ACC112 (cell line): ENCODE measurements around the gene ETNK1.
A peak's percentile ranks its signal among the peaks of the same experiment; 100 is the strongest.
"Not testable (repeated sequence)": the region's sequence is repeated elsewhere in the genome, so short reads cannot be mapped to it uniquely, and the experiment has no call there.

Experiments
- H2AFZ ChIP-seq: fragments of 200-600 bp; sonication (generic); one replicate; pipeline ENCODE4 v1.6.0; 2017; ENCODE audit warnings: antibody characterized with exemption, low read length; ENCODE audit not compliant: unreplicated experiment
- H3K27ac ChIP-seq: fragments of 200-600 bp; sonication (generic); 2 replicates; pipeline ENCODE4 v1.5.1; 2014; ENCODE audit warnings: low read depth, mild to moderate bottlenecking, antibody characterized with exemption, low read length, moderate library complexity
- H3K27me3 ChIP-seq: fragments of 200-600 bp; sonication (generic); 2 replicates; pipeline ENCODE4 v1.6.1; 2014; ENCODE audit warnings: mild to moderate bottlenecking, antibody characterized with exemption, low read length, moderate library complexity, mixed read lengths; ENCODE audit not compliant: insufficient read depth
- H3K36me3 ChIP-seq: fragments of 200-600 bp; sonication (generic); 2 replicates; pipeline ENCODE4 v1.6.1; 2016; ENCODE audit warnings: mild to moderate bottlenecking, antibody characterized with exemption, low read length, moderate library complexity, mixed read lengths; ENCODE audit not compliant: insufficient read depth
- H3K4me1 ChIP-seq: fragments of 200-600 bp; sonication (generic); one replicate; pipeline ENCODE4 v1.6.1; 2016; ENCODE audit warnings: low read length, mixed read lengths; ENCODE audit not compliant: insufficient read depth, unreplicated experiment, control insufficient read depth
- H3K4me3 ChIP-seq: fragments of 200-600 bp; sonication (generic); 2 replicates; pipeline ENCODE4 v1.5.1; 2014; ENCODE audit warnings: mild to moderate bottlenecking, low read depth, low read length
- H3K79me2 ChIP-seq: fragments of 200-600 bp; sonication (generic); one replicate; pipeline ENCODE4 v1.6.0; 2016; ENCODE audit warnings: low read length; ENCODE audit not compliant: control insufficient read depth, unreplicated experiment, insufficient read depth

Gene ETNK1, protein sequence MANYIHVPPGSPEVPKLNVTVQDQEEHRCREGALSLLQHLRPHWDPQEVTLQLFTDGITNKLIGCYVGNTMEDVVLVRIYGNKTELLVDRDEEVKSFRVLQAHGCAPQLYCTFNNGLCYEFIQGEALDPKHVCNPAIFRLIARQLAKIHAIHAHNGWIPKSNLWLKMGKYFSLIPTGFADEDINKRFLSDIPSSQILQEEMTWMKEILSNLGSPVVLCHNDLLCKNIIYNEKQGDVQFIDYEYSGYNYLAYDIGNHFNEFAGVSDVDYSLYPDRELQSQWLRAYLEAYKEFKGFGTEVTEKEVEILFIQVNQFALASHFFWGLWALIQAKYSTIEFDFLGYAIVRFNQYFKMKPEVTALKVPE

DNA sequence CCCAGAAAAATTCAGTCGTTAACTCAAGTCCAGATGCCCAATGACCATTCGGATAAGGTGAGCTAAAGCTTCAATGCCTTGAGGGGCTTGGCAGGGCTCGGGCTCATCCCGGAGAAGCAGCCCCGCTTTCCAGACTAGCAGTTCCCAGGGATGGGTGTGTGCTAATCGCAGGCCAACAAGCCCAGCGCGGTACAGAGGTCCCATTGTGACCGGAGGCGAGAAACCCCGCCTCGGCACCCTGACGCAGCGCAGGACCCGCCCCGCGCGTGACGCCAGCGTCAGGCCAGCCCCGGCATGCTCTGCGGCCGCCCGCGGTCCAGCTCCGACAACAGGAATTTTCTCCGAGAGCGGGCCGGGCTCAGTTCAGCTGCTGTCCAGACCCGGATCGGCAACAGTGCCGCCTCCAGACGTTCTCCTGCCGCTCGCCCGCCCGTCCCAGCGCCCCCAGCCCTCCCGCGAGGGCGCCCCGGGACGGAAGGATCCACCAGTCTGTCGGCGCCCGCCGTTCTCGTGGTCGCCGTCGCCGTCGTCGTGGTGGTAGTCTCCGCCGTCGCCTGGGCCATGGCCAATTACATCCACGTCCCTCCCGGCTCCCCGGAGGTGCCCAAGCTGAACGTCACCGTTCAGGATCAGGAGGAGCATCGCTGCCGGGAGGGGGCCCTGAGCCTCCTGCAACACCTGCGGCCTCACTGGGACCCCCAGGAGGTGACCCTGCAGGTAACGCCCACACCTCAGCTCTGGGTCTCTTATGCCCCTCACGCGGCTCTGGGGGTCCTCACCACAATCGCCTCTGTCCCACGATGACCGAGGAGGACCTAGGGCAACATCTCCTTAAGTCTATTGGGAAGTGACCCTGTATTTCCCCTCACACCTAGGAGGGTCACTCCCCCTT lies at the start of gene ETNK1:
Gene ETNK1 (plus strand): TSS at position 302 of the 892 bp plus-strand sequence. CDS start 260 bp downstream, at position 562.
- Histone ChIP-seq H3K27ac (peak within 1 kb of the TSS; percentile 74), H3K4me1 (peaks cover 21% of the 10 kb centered on the region), H2AFZ (peak within 1 kb of the TSS; percentile 88), H3K4me3 (peak within 1 kb of the TSS; percentile 92), H3K36me3 (no peaks in the 10 kb centered on the region), H3K79me2 (peaks cover 49% of the 10 kb centered on the region), H3K27me3 (0 out of 2 replicates have a peak, but pooled peaks cover 3% of the 10 kb centered on the region)

DNA sequence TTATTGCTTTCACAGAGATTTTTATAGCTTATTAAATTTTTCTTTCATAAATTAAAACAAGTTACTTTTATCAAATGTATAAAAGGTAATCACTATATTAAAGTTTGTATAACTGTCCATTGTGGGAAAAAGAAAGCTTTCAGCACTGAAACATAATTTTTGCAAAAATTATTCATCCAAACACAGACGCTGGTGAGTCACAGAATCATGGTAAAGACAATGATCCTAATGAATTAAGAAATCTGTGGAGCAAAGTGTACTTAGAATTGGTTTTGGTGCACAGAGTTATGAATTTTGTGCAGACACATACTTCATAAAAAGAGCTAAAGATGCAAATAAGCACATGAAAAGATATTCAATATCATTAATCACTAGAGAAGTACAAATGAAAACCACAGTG lies 48.9 kb upstream of the ETNK1 start:
- Histone ChIP-seq H3K36me3 (no peaks in the 10 kb centered on the region), H3K79me2 (no peaks in the 10 kb centered on the region), H3K4me1 (no peaks in the 10 kb centered on the region), H3K4me3 (no peak overlapping the region), H2AFZ (no peak overlapping the region), H3K27ac (no peak overlapping the region), H3K27me3 (no peaks in the 10 kb centered on the region)

DNA sequence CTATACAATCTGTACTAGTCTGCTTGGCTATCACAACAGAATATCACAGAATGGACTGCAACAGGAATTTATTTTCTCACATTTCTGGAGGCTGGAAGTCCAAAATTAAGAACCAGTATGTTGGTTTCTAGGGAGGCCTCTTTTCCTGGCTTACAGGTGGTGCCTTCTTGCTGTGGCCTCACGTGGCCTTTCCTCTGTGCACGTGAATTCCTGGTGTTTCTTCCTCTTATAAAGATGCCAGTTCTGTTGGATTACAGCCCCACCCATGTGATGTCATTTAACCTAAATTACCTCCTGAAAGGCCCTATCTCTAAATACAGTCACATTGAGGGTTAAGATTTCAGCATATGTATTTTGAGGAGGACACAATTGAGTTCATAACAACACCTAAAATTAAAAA lies 48.5 kb upstream of the ETNK1 start:
- no peaks in the 10 kb centered on the region for H3K36me3 ChIP-seq
- no peak overlapping the region for H2AFZ ChIP-seq
- H3K27ac ChIP-seq, result no peak overlapping the region
- H3K4me3 ChIP-seq, result no peak overlapping the region
- H3K27me3 ChIP-seq, result no peaks in the 10 kb centered on the region
- H3K79me2 ChIP-seq, result no peaks in the 10 kb centered on the region
- H3K4me1 ChIP-seq, result no peaks in the 10 kb centered on the region

DNA sequence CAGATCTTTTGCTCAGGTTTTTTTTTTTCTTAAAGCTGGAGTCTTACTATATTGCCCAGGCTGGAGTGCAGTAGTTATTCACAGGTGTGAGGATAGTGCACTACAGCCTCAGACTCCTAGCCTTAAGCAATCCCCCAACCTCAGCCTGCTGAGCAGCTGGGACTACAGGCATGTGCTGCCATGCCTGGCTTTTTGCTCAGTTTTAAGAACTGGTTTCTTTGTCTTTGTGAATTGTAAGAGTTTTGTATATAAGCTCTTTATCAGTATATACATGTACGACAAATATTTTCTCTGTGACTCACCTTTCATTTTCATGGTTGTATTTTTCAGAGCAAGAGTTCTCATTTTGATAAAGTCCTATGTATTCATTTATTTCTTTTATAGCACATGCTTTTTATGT lies 47.3 kb upstream of the ETNK1 start:
- no peak overlapping the region for H3K27ac ChIP-seq
- H3K4me3 ChIP-seq, result no peak overlapping the region
- H3K79me2 ChIP-seq, result no peaks in the 10 kb centered on the region
- H3K27me3 ChIP-seq, result no peaks in the 10 kb centered on the region
- H3K36me3 ChIP-seq, result no peaks in the 10 kb centered on the region
- H2AFZ ChIP-seq, result no peak overlapping the region
- no peaks in the 10 kb centered on the region for H3K4me1 ChIP-seq

DNA sequence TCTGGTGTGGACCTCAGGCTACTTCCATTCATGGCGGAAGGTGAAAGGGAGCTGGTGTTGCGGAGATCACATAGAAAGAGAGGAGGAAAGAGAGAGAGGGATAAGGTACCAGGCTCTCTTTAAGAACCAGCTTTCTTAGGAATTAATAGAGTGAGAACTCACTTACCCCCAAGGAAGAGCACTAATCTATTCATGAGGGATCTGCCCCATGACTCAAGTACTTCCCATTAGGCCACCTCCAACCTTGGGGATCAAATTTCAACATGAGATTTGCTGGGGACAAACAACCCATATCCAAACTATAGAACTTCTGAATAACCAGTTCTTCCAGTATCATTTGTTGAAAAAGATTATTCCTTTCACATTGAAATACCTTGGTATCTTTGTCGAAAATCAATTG lies 46.6 kb upstream of the ETNK1 start:
- H3K79me2 ChIP-seq, result no peaks in the 10 kb centered on the region
- no peak overlapping the region for H2AFZ ChIP-seq
- no peaks in the 10 kb centered on the region for H3K4me1 ChIP-seq
- no peaks in the 10 kb centered on the region for H3K36me3 ChIP-seq
- no peaks in the 10 kb centered on the region for H3K27me3 ChIP-seq
- no peak overlapping the region for H3K27ac ChIP-seq
- H3K4me3 ChIP-seq, result no peak overlapping the region

DNA sequence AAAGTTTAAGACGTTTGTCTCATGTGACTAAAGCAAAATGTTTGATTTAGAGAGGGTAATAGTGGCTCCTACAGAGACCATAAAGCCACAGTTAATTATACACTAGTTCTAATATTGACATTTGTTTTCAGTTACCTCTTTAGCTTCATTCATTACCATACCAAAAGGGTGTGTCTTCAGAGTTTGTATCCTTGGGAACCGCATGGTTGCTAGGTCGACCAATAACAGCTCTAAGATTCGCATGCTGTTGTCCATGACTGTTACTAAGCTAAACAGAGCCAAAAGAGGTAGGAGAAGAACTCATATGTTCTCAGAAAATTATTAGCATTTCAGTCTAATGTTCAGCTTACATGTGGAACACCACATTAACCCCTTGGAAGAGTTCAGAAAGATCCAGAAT lies 36.2 kb upstream of the ETNK1 start:
- Histone ChIP-seq H2AFZ (no peak overlapping the region), H3K4me3 (no peak overlapping the region), H3K36me3 (no peaks in the 10 kb centered on the region)

DNA sequence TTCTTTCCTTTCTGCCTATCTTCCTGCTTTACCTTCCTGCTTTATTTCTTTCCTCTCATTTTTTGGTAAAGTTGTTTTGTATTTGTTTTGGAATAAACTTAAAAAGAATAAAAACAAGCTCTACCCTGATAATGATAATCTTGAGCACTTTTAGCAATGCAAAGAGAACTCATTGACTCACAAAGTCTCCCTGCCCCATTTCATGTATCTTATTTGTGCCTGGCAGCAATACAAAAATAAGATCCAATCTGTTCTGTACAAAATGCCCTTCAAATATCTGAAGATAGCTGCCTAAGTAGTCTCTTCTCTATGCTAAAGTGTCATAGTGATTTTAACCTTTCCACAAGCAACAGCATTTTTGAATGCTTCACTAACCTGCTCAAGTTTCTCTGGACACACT lies 31.1 kb upstream of the ETNK1 start:
- H3K4me1 ChIP-seq, result no peaks in the 10 kb centered on the region
- H3K79me2 ChIP-seq, result no peaks in the 10 kb centered on the region
- H3K4me3 ChIP-seq, result no peak overlapping the region
- no peaks in the 10 kb centered on the region for H3K27me3 ChIP-seq
- H3K36me3 ChIP-seq, result no peaks in the 10 kb centered on the region
- H3K27ac ChIP-seq, result no peak overlapping the region
- H2AFZ ChIP-seq, result peak overlapping the region; percentile 17

More for the DNA sequence above, 36.2 kb upstream of the ETNK1 start:
- Histone ChIP-seq H3K27me3 (no peaks in the 10 kb centered on the region), H3K79me2 (no peaks in the 10 kb centered on the region), H3K27ac (no peak overlapping the region), H3K4me1 (no peaks in the 10 kb centered on the region)

DNA sequence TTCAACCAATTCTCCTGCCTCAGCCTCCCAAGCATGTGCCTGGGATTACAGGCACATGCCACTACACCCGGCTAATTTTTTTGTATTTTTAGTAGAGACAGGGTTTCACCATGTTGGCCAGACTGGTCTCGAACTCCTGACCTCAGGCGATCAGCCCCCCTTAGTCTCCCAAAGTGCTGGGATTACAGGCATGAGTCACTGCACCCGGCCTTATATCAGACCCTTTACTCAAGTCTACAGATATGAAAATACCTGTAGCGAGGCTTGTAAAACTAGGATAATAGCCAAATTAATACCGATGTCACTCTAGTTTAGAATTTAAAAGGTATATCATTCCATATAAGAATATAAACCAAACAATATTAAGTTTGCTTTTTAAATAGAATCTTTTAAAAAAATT lies 27.4 kb upstream of the ETNK1 start:
- H3K27me3 ChIP-seq, H3K36me3 ChIP-seq, H3K27ac ChIP-seq, H3K4me1 ChIP-seq, H3K4me3 ChIP-seq, H2AFZ ChIP-seq, H3K79me2 ChIP-seq: not testable (repeated sequence)

DNA sequence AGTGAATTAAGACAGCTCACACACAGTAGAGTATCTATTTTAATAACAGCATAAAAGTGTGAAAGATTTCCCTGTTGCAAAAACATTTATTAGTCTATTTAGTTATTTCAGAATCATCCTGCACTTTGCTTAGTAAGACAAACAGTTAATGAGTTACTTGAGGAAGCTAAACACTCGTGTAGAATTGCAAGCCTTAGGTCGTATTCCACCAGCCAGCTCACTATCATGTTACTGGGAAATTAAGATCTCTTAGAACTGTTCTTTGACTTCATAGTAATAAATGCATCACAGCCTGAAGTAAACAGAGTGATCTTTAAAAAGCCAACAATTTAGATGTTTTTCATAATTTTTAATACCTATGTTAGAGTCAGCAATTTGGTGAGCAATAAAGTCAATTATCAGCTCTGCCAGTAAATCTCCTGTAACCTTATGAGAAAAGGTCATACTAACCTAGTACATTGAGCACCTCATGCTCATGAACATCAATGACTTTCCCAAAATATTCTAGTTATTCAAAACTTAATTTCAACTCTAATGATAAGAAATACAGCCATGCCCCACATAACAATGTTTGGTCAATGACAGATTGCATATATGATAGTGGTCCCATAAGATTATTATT lies 26.7 kb upstream of the ETNK1 start:
- Histone ChIP-seq H3K4me1 (no peaks in the 10 kb centered on the region), H3K36me3 (no peaks in the 10 kb centered on the region), H3K27ac (no peak overlapping the region), H2AFZ (no peak overlapping the region), H3K79me2 (no peaks in the 10 kb centered on the region), H3K27me3 (no peaks in the 10 kb centered on the region), H3K4me3 (no peak overlapping the region)

DNA sequence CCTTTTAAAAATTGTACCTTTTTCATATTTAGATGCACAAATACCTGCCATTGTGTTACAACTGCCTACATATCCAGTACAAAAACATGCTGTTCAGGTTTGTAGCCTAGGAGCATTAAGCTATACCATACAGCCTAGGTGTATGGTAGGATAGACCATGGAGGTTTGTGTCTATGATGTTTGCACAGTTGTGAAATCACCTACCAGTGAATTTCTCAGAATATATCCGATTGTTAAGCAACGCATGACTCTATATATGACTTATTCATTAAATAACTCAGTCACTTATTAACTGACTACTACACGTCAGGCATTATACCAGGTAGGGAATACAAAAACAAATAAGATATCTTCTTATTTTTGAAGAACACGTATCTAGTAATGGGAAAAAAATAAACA lies 26.2 kb upstream of the ETNK1 start:
- Histone ChIP-seq H3K27ac (no peak overlapping the region), H3K27me3 (no peaks in the 10 kb centered on the region), H3K79me2 (no peaks in the 10 kb centered on the region), H3K4me3 (no peak overlapping the region), H3K36me3 (no peaks in the 10 kb centered on the region), H3K4me1 (no peaks in the 10 kb centered on the region), H2AFZ (no peak overlapping the region)
